NK-92 (cell line): ENCODE measurements around the gene GLRX3.

ENCODE experiments used
- DNase-seq: peaks from one replicate; lab custom pipeline; 2025; ENCODE audit not compliant: unreplicated experiment; lab: John Stamatoyannopoulos, UW

The GLRX3 gene

DNA sequence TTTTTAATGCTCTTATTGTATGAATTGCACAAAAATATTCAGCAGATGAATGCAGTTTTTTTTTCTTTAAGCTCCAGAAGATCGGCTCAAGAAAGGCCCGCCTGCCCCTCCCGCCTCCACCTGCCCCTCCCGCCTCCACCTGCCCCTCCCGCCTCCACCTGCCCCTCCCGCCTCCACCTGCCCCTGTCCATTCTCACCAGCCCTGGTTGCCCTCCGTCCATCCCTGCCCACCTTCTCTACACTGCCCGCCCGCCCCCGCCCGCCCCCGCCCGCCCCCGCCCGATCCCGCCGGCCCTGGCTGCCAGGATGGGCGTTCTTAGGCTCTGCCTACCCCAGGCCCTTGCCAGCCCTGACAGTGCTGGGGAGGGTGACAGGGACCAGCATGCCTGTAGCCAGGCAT is 67.4 kb downstream of the GLRX3 start:
- DNase-seq = no peak

DNA sequence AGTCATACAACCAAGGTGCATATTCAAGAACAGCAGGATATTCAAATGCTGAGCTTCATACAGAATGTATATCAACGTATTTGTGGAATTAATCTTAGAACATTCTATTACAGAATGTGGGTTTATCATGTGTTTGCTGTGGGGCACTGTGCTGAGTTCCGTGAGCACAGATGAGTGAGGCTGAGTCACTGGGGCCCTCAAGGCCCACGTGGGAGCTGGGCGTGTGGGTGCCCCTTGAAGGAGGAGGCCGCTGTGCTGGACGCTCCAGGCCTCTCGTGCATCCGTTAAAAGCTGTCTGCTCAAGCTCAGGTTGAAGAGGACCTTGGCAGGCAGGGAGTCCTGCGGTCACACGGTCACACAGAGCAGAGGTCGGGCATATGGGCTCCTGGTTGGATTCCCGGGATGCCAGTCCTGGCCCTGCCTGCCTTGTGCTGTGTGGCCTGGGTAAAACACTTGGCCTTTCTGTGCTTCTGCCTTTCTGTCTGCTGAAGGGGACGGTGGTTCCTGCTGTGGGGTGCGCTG is 70.1 kb downstream of the GLRX3 start:
- DNase-seq = no peak

DNA sequence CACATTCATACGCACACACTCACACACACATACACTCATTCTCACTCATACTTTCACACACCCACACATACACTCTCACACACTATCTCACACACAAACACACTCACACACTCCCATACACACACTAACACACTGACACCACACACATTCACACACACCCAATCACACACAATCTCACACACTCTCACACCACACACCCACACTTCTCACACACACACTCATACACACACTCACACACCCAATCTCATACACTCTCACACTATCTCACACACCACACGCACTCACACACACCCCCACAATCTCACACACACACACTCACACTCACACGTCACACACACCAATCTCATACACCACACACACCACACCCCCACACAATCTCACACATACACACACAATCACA is 71.0 kb downstream of the GLRX3 start:
- no peak for DNase-seq

DNA sequence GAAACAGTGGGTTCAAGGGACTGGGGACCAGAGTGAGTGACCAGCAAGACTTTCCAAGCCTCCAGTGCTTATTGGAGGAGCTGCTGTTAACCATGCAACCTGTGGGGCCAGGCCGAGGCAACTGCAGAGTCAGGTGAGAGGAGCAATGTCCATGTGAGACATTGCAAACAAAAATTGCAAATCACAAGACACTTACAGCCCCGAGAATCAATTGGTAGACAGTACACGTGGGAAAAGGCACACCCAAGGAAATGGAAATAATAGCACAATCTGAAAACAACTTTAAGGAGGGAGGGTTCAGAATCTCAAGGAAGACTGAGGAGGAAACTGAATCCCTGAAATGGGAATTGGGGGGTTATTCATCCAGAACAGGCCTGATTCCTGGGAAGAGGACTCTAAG is 72.6 kb downstream of the GLRX3 start:
- DNase-seq = no peak

DNA sequence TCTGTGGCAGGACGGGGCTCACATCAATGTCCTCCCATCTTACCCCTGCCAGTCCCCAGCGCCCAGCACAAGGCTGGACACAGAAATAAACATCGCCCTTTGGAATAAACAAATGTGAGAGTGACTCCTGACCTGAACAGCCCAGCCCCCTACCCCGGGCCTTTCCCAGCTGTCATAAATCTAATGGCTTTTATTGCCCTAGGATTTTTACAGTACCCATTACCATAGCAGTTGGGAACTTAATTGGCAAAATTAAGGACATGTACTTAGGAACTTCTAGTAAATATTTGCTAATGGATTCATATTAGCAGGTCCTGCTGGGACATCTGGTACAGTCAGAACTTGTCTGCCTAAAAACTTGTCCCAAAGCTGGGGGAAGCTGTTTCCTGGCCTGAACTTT is 76.6 kb downstream of the GLRX3 start:
- no peak for DNase-seq

DNA sequence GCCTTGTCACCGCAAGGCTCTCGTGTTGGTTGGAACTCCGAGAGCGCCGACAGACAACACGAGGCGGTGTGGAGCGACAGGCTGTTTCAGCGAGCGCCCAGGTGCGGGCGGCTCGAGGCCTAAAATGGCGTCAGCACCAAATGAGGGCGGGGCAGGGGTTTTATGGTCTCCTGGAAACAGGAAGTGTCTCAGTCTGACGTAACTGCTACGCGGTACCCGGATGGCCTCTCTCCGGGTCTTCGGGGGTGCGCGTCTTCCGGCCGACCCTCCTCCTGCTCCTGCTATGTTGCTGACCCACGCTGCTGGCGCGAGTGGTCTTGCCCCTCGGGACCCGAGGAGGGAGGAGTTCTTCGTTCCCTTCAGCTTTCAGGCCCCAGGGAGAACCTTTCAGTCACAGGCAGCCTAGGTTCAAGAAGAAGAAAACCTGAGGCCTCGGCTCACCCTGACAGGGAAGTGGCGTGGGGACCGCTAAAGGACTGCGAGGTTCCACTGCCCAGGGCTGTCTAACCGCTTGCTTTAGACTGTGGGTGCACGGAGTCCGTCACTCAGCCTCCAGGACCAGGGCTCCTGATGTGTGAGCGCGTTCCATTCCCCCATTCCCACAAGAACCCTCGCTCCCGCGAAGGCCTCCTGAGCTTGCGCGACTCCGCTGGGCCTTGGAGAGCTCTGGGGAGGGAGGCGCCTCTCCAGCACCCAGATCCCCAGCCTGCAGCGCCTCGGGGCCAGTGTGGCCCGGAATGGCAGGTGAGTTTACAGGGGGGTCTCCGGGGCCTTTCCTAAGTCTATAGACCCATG is 77.3 kb downstream of the GLRX3 start:
- DNase-seq = no peak

DNA sequence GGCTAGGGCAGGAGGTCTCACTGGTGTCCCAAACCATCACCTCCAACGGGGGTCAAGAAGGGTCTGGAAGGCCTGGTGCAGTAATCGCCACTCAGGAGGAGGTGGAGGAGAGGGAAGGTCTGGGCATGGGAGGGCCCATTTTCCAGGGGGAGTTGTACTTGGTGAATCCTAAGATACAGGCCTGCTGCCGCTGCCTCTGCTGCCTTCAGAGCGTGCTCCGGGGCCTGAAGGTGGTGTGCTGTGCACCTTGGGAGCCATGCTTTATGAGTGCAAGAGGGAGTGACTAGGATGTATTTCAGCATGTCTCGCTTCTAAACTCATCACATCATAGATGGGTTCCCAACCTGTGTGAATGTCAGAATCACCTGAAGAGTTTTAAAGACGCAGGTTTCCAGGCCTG is 78.2 kb downstream of the GLRX3 start:
- no peak for DNase-seq

DNA sequence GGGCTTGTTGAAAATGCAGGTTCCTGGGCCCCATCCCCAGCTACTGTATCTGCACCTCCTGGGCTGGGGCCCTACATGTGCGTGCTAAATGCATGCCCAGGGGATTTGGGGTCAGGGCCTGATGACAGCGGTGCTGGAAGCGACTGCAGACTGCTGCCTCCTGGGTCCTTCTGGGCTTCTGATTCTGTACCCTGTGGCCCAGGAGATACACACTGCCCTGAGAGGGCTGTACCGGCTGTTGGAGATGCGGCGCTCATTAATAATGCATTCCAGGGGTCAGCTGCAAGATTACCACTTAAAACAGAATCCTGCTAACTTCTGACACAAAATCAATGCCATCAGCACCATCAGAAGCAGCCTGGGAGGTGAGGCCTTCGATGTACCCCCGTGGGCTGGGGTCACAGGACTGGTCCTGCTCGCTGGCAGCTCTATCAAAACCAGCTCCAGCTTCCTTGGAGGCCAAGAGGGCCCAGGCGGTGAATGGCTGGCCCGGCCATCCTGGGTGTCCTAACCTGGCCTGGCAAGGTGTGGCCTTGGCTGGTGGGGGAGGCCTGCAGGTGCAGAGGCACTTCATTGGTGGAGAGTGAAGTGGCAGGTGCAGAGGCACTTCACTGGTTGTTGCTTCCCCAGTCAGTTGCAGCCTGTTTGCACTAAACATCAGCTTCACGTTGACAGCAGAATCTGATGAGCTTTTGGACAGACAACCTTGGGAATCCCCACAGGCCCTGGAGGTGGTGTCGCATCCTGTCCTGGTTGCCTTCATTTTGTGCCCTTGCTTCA is 79.2 kb downstream of the GLRX3 start:
- no peak for DNase-seq

DNA sequence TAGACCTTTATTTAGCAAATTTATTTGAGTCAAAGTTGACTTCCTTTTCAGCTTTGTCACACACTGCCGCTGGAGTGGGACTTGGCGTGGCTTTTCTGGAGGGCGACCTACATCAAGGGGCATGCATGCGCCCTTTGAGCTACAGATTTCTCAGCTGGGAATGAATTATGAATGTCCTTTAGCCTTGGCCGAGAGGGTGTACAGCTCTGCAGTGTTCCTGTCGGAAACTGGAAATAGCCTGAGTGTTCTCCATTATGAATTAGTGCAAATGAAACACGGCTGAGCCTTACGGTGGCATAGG is 79.7 kb downstream of the GLRX3 start:
- DNase-seq = no peak

DNA sequence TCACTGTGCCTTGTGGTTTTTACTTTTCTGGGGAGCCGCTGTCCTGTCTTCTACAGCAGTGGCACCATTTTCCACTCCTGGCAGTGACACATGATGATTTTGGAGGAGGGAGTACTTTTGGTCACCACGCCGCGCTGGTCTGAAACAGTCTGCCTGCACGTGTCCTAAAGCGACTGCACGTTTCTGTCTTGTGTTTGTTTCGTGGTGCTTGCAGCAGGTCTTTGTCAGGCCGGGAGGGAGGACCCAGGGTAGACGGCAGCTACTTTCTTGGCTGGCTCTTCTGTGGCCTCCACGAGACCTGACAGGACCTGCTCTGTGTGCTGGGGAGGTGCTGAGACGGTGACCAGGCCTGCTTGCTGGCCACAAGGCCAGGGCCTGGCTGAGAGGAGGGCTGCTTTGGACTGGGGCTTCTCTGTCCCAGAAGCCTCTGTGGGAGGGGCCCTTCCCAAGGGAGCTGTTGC is 82.0 kb downstream of the GLRX3 start:
- no peak for DNase-seq

DNA sequence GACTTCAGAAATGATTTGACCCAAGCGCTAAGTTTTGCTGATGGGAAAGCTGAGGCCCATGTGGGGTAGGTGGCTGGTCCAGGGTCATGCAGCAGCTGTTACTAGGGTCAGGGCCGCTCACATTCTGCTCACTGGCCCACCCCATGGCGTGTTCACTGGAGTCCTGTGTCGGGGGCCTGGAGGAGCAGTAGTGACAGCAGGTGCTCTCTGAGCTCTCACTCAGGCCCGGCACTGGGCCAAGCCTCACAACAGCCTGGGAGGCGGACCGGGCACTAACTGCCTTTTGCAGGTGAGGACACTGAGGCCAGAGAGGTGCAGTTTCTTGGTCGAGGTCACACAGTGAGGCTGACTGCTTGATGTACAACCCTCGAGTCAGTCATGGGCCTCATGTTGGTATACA is 82.7 kb downstream of the GLRX3 start:
- DNase-seq = no peak

DNA sequence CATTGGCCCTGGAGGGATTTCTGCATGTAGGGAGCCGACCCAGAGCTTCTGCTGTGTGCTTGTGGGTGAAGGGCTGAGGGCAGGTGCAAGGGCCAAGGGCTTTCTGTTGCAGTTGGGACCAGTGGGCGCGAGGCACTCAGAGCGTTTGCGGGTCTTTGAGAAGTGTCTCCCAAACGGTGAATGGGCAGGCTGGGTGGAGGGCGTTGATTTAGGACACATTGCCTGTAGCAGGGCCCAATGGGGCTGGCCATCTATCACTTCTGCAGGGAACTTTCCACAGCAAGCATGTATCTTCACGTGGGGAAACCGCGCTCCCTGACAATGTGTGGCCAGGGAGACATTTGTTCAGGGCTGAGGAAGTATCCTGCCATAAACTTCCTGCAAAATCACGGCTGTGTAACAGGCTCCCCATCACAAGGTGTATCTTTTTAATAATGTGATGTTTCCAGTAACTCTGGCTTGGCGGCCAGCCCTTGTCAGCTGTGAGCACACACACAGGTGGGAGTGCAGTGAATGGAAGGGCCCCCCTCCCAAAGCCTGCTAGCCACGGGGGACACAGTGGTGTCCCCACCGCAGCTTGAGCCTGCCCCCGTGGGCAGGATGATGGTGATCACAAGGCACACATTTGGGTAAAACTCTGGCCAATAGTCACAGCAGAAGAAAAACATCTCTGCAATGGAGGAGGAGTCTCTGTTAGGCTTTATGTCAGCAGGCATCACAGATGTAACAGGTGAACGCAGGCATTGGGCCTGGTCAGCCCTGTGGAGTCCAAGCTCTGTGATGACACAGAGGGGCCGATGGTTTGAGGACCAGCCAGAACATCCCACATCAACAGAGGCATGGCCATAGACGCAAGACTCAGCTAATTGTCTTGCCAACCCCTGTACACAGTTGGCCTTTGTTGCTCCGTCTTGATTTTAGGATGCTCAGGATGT is 84.3 kb downstream of the GLRX3 start:
- DNase-seq = no peak

DNA sequence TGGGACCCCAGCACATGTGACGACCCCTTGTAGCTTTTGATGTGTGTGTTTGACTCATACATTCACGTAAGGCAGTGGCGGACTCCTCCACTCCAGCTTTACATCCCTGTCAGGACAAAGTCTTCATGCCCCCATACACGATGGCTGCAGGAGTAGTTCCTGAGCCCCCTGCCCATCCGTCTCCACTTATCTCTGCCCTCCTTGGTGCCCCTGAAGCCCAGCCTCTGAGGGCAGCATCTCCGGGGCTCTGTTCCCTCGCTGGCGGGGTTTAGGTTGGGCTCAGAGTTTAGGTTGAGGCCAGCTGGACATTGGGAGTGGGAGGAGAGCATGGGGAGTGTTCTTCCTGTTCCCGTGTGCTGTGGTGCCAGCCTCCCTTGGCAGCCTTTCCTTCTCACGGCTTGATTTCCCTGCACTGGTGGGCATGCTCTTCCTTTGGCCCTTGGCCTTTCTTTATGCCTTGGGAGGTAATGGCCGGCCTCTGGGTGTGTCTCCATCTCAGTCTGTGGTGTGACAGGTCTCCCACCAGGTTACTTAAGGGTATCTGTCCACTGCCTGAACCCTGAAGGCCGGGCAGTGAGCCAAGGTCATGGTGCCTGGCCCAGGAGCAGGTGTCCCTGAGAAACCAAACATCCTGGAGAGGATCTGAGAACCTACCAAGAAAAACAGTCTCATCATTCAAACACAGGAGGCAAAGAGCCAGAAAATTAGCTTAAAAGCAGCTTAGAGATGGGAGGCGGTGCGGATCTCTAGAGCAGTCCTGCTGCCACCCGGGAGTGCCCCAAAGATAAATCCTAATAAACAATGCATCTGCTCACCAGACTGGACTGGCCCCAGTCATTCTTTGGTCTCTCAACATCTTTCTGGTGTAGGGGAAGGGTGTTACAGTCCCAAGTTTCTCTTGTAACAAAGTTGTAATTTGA is 85.5 kb downstream of the GLRX3 start:
- DNase-seq = no peak

DNA sequence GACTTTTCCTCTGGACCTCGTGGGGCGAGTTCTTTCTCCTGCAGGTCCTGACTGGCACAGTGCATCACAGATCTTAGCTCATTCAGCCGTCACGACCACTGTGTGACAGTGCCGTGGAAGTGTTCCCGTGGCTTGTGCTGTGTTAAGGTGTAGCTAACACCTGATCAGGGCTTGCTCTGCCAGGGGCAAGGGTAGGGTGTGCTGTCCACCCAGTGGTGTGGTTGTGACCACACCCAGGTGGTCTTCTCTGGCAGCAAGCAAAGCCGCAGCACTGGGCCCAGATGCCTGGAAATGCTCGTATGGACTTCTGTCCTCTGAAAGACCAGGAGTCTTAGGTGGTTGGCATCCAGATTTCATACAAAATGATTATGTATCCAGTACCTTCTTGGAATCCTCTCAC is 86.2 kb downstream of the GLRX3 start:
- no peak for DNase-seq

DNA sequence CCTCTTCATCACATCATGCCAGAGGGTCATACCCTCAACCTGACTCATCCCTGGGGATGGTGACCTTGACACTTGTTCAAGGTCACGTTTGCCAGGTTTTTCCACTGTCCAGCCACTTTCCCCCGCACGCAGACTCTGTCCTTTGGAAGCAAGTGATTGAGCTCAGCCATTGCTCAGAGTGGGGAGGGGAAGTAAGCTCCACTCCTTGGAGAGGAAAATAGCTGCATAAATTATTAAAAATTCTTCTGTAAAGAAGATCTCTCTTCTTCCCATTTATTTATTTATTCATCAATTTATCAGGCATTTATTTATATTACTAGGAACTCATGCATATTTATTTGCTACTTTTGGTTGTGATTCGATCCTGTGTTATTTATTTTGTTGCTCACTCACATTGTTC is 88.0 kb downstream of the GLRX3 start:
- DNase-seq = no peak

DNA sequence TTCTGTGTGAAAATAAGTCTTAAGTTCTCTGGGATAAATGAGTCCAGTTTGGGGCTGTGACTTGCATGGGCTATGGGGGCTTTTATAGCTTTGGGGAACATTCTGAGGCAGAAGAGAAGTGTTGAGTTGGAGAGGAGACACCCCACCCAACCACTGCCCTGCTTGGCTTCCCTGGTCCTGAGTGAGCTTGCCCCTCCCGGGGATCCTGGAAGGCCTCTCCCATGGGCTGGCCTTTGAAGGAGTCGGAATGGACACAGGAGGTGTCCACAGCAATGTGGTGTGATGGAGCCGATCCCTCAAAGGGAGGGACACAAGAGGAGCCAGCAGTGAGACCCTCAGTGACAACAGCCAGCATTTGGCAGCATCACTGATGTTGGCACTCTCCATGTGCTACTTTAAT is 89.8 kb downstream of the GLRX3 start:
- DNase-seq = no peak

DNA sequence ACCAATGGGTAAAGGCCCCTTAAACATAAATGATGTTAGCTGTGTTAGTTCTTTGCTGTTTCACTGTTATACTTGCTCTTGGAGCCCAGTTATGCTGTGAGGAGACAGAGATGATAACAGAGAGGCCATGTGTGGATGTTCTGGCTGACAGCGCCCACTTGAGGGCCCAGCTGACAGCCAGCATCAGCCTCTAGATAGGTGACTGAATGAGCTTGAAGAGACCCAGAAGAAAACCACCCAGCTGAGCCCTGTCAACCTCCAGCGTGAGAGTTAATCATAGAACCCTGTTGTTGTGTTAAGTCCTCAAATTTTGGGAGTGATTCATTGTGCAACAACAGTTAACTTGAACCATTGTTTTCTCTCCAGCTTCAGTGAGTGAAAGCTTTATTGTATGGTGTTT is 91.7 kb downstream of the GLRX3 start:
- no peak for DNase-seq
